SU-DHL-6 (cell line): Measurements from ENCODE around the gene MRPL27.

ENCODE experiments used
- H2AFZ ChIP-seq: fragments of 200-600 bp; sonication (generic); 2 replicates; pipeline ENCODE4 v1.6.1; 2014; ENCODE audit warnings: low read depth, mild to moderate bottlenecking, moderate library complexity, mixed read lengths, antibody characterized with exemption, low read length; ENCODE audit not compliant: severe bottlenecking
- H3F3A ChIP-seq: fragments of 200-600 bp; shearing (Covaris generic); 2 replicates; pipeline ENCODE4 v1.6.0; 2016; ENCODE audit warnings: antibody characterized with exemption, mild to moderate bottlenecking; ENCODE audit not compliant: insufficient read depth
- H3K27ac ChIP-seq: fragments of 200-600 bp; sonication (generic); 2 replicates; pipeline ENCODE4 v1.5.1; 2016; ENCODE audit warnings: low read depth, mild to moderate bottlenecking, low read length, moderate library complexity, mixed read lengths
- H3K27me3 ChIP-seq: fragments of 200-600 bp; sonication (generic), shearing (Covaris generic); 2 replicates; pipeline ENCODE4 v1.6.0; 2014; ENCODE audit warnings: mild to moderate bottlenecking, low read length
- H3K36me3 ChIP-seq: fragments of 200-600 bp; sonication (generic); 2 replicates; pipeline ENCODE4 v1.6.1; 2014; ENCODE audit warnings: mild to moderate bottlenecking, low read length, mixed read lengths
- H3K4me2 ChIP-seq: fragments of 300-600, 200-600 bp; shearing (Covaris generic), sonication (generic); 2 replicates; pipeline ENCODE4 v1.6.0; 2014; ENCODE audit warnings: low read length, low read depth, mild to moderate bottlenecking; ENCODE audit not compliant: poor library complexity, severe bottlenecking
- H3K4me3 ChIP-seq: fragments of 200-600 bp; sonication (generic); 2 replicates; pipeline ENCODE4 v1.5.1; 2014; ENCODE audit warnings: antibody characterized with exemption, low read length, mild to moderate bottlenecking, mixed read lengths; ENCODE audit not compliant: insufficient read depth, poor library complexity, severe bottlenecking
- H3K79me2 ChIP-seq: fragments of 200-600 bp; sonication (generic); 2 replicates; pipeline ENCODE4 v1.6.1; 2014; ENCODE audit warnings: mild to moderate bottlenecking, low read length, moderate library complexity; ENCODE audit not compliant: insufficient read depth
- H3K9ac ChIP-seq: fragments of 200-600 bp; sonication (generic); 2 replicates; pipeline ENCODE4 v1.7.0; 2014; ENCODE audit warnings: mild to moderate bottlenecking, low read length
- H3K9me2 ChIP-seq: fragments of 200-600 bp; sonication (generic); replicated peaks from 2 replicates; pipeline ENCODE4 v1.6.1; 2014; ENCODE audit warnings: low read length; ENCODE audit not compliant: insufficient read depth
- H3K9me3 ChIP-seq: fragments of 200-600 bp; sonication (generic); 2 replicates; pipeline ENCODE4 v1.6.1; 2014; ENCODE audit warnings: low read length, mixed read lengths; ENCODE audit not compliant: insufficient read depth
- H4K20me1 ChIP-seq: fragments of 200-600 bp; sonication (generic); 2 replicates; pipeline ENCODE4 v1.6.1; 2014; ENCODE audit warnings: low read depth, mild to moderate bottlenecking, antibody characterized with exemption, low read length, moderate library complexity, mixed read lengths
- CTCF ChIP-seq: fragments of 200-600 bp; sonication (generic); IDR thresholded peaks from one replicate; pipeline ENCODE4 v1.5.1; 2017; ENCODE audit warnings: antibody characterized with exemption, mild to moderate bottlenecking, low read length, moderate library complexity; ENCODE audit not compliant: insufficient read depth, poor library complexity, severe bottlenecking
- EZH2phosphoT487 ChIP-seq: fragments of 200-600 bp; sonication (generic), shearing (Covaris generic); conservative IDR thresholded peaks from 2 replicates; pipeline ENCODE4 v1.6.1; 2018; ENCODE audit warnings: mild to moderate bottlenecking, antibody characterized with exemption, low read length, moderate library complexity, mixed read lengths

Gene MRPL27

GRCh38 chr17:50356418-50356817, 16.6 kb downstream of the MRPL27 start:
- H3K9ac ChIP-seq = no peak overlapping the region
- no peak overlapping the region for H3K4me3 ChIP-seq
- H3K36me3 ChIP-seq = no peaks in the 10 kb centered on the region
- no peaks in the 10 kb centered on the region for H3K9me3 ChIP-seq
- TF ChIP-seq CTCF (no peak), EZH2phosphoT487 (no peak)
- no peak overlapping the region for H3K27ac ChIP-seq
- no peaks in the 10 kb centered on the region for H4K20me1 ChIP-seq
- H3K27me3 ChIP-seq = no peaks in the 10 kb centered on the region
- no peak overlapping the region for H3K4me2 ChIP-seq
- no peak overlapping the region for H2AFZ ChIP-seq
- no peaks in the 10 kb centered on the region for H3K9me2 ChIP-seq
- H3F3A ChIP-seq = no peaks in the 10 kb centered on the region
- H3K79me2 ChIP-seq = no peaks in the 10 kb centered on the region

- Histone ChIP-seq H3K27ac (no peak overlapping the region), H3K4me3 (no peak overlapping the region), H3K27me3 (no peaks in the 10 kb centered on the region), H3K9me3 (no peaks in the 10 kb centered on the region), H3F3A (no peaks in the 10 kb centered on the region), H3K9me2 (no peaks in the 10 kb centered on the region), H4K20me1 (no peaks in the 10 kb centered on the region), H2AFZ (no peak overlapping the region), H3K4me2 (no peak overlapping the region), H3K79me2 (no peaks in the 10 kb centered on the region), H3K9ac (no peak overlapping the region), H3K36me3 (no peaks in the 10 kb centered on the region)
- TF ChIP-seq CTCF = no peak
- no peak for TF ChIP-seq EZH2phosphoT487
Observed at GRCh38 chr17:50355701-50356341, 17.2 kb downstream of the MRPL27 start.

GRCh38 chr17:50355336-50355700, 17.7 kb downstream of the MRPL27 start:
- Histone ChIP-seq H3K9ac (no peak overlapping the region), H3K27ac (no peak overlapping the region), H3K9me3 (no peaks in the 10 kb centered on the region), H3K4me2 (no peak overlapping the region), H4K20me1 (no peaks in the 10 kb centered on the region), H3K27me3 (no peaks in the 10 kb centered on the region), H3F3A (no peaks in the 10 kb centered on the region), H3K79me2 (no peaks in the 10 kb centered on the region), H3K4me3 (no peak overlapping the region), H3K36me3 (no peaks in the 10 kb centered on the region), H3K9me2 (no peaks in the 10 kb centered on the region), H2AFZ (no peak overlapping the region)
- TF ChIP-seq EZH2phosphoT487 (no peak), CTCF (no peak)

GRCh38 chr17:50354776-50355175, 18.2 kb downstream of the MRPL27 start:
- Histone ChIP-seq H3K9me3 (no peaks in the 10 kb centered on the region), H3K9ac (no peak overlapping the region), H3K4me3 (no peak overlapping the region), H3K9me2 (no peaks in the 10 kb centered on the region), H3K36me3 (no peaks in the 10 kb centered on the region), H3K27me3 (no peaks in the 10 kb centered on the region), H3K27ac (no peak overlapping the region), H2AFZ (no peak overlapping the region), H3K4me2 (no peak overlapping the region), H3K79me2 (no peaks in the 10 kb centered on the region), H4K20me1 (no peaks in the 10 kb centered on the region), H3F3A (no peaks in the 10 kb centered on the region)
- TF ChIP-seq CTCF (no peak), EZH2phosphoT487 (no peak)
